Activated naive CD4-positive, alpha-beta T cell treated with anti-CD3 and anti-CD28 coated beads, Interleukin-2, amount 50 U/mL, for 24 hours (primary cell): ENCODE measurements around the gene TMPRSS4.
A peak's percentile ranks its signal among the peaks of the same experiment; 100 is the strongest.

Source experiments
- H3K27ac Mint-ChIP-seq: one replicate; pipeline ENCODE4 v1.8.0; 2021; ENCODE audit warnings: mild to moderate bottlenecking, mixed read lengths
- H3K27me3 Mint-ChIP-seq: one replicate; pipeline ENCODE4 v1.8.0; 2021; ENCODE audit warnings: mixed read lengths
- H3K36me3 Mint-ChIP-seq: one replicate; pipeline ENCODE4 v1.8.0; 2021; ENCODE audit warnings: mixed read lengths
- H3K4me1 Mint-ChIP-seq: one replicate; pipeline ENCODE4 v1.8.0; 2021; ENCODE audit warnings: mixed read lengths
- H3K4me3 Mint-ChIP-seq: one replicate; pipeline ENCODE4 v1.8.0; 2021; ENCODE audit warnings: mild to moderate bottlenecking, mixed read lengths
- H3K9me3 Mint-ChIP-seq: one replicate; pipeline ENCODE4 v1.8.0; 2021; ENCODE audit warnings: mixed read lengths

Gene TMPRSS4

GRCh38 chr11:118076754-118077281 is at the start of gene TMPRSS4:
TMPRSS4 (plus strand) TSS chr11:118077078; CDS start chr11:118077303, 225 bp downstream.
- no peak within 1 kb of the TSS for H3K4me3 Mint-ChIP-seq
- H3K27ac Mint-ChIP-seq, result no peak within 1 kb of the TSS
- no peaks in the 10 kb centered on the region for H3K4me1 Mint-ChIP-seq
- no peaks in the 10 kb centered on the region for H3K9me3 Mint-ChIP-seq
- H3K27me3 Mint-ChIP-seq, result no peaks in the 10 kb centered on the region
- H3K36me3 Mint-ChIP-seq, result no peaks in the 10 kb centered on the region

GRCh38 chr11:118027694-118028093 is 49.2 kb upstream of the TMPRSS4 start:
- H3K4me3 Mint-ChIP-seq, result no peak overlapping the region
- no peak overlapping the region for H3K27ac Mint-ChIP-seq
- peaks cover 16% of the 10 kb centered on the region for H3K4me1 Mint-ChIP-seq

GRCh38 chr11:118028626-118029025 is 48.3 kb upstream of the TMPRSS4 start:
- H3K9me3 Mint-ChIP-seq, result no peaks in the 10 kb centered on the region
- no peak overlapping the region for H3K27ac Mint-ChIP-seq
- H3K36me3 Mint-ChIP-seq, result no peaks in the 10 kb centered on the region
- H3K4me3 Mint-ChIP-seq, result no peak overlapping the region
- H3K4me1 Mint-ChIP-seq, result peaks cover 16% of the 10 kb centered on the region
- no peaks in the 10 kb centered on the region for H3K27me3 Mint-ChIP-seq

More at GRCh38 chr11:118027694-118028093, 49.2 kb upstream of the TMPRSS4 start:
- Mint-ChIP-seq H3K27me3 (no peaks in the 10 kb centered on the region), H3K9me3 (no peaks in the 10 kb centered on the region), H3K36me3 (no peaks in the 10 kb centered on the region)

- Mint-ChIP-seq H3K27ac (no peak overlapping the region), H3K36me3 (no peaks in the 10 kb centered on the region), H3K4me3 (no peak overlapping the region), H3K4me1 (peaks cover 18% of the 10 kb centered on the region), H3K27me3 (no peaks in the 10 kb centered on the region), H3K9me3 (no peaks in the 10 kb centered on the region)
These were observed 43.4 kb upstream of the TMPRSS4 start for GRCh38 chr11:118033443-118033842.

GRCh38 chr11:118042141-118042540 is 34.7 kb upstream of the TMPRSS4 start:
- no peaks in the 10 kb centered on the region for H3K36me3 Mint-ChIP-seq
- H3K27ac Mint-ChIP-seq, result peak overlapping the region; percentile 76
- H3K9me3 Mint-ChIP-seq, result no peaks in the 10 kb centered on the region
- peaks cover 68% of the 10 kb centered on the region for H3K4me1 Mint-ChIP-seq
- no peaks in the 10 kb centered on the region for H3K27me3 Mint-ChIP-seq
- peak overlapping the region; percentile 30 for H3K4me3 Mint-ChIP-seq

- Mint-ChIP-seq H3K9me3 (no peaks in the 10 kb centered on the region), H3K36me3 (no peaks in the 10 kb centered on the region), H3K4me3 (peak overlapping the region; percentile 2)
These were observed 34.1 kb upstream of the TMPRSS4 start for GRCh38 chr11:118042796-118043195.

GRCh38 chr11:118045191-118045590 is 31.7 kb upstream of the TMPRSS4 start:
- no peaks in the 10 kb centered on the region for H3K27me3 Mint-ChIP-seq
- peak overlapping the region; percentile 90 for H3K27ac Mint-ChIP-seq
- H3K4me1 Mint-ChIP-seq, result peaks cover 79% of the 10 kb centered on the region
- H3K4me3 Mint-ChIP-seq, result no peak overlapping the region
- H3K9me3 Mint-ChIP-seq, result no peaks in the 10 kb centered on the region
- no peaks in the 10 kb centered on the region for H3K36me3 Mint-ChIP-seq

More at GRCh38 chr11:118042796-118043195, 34.1 kb upstream of the TMPRSS4 start:
- Mint-ChIP-seq H3K27ac (peak overlapping the region; percentile 76), H3K27me3 (no peaks in the 10 kb centered on the region), H3K4me1 (peaks cover 71% of the 10 kb centered on the region)

GRCh38 chr11:118046051-118046963 is 30.6 kb upstream of the TMPRSS4 start:
- H3K27me3 Mint-ChIP-seq, result no peaks in the 10 kb centered on the region
- no peaks in the 10 kb centered on the region for H3K9me3 Mint-ChIP-seq
- peaks cover 86% of the 10 kb centered on the region for H3K4me1 Mint-ChIP-seq
- H3K27ac Mint-ChIP-seq, result peak overlapping the region; percentile 90
- no peaks in the 10 kb centered on the region for H3K36me3 Mint-ChIP-seq
- peak overlapping the region; percentile 34 for H3K4me3 Mint-ChIP-seq

GRCh38 chr11:118046964-118047700 is 29.7 kb upstream of the TMPRSS4 start:
- Mint-ChIP-seq H3K36me3 (no peaks in the 10 kb centered on the region), H3K4me1 (peaks cover 90% of the 10 kb centered on the region), H3K4me3 (no peak overlapping the region), H3K27ac (peak overlapping the region; percentile 90), H3K27me3 (no peaks in the 10 kb centered on the region), H3K9me3 (no peaks in the 10 kb centered on the region)

GRCh38 chr11:118047749-118048148 is 29.1 kb upstream of the TMPRSS4 start:
- H3K36me3 Mint-ChIP-seq, result no peaks in the 10 kb centered on the region
- H3K4me3 Mint-ChIP-seq, result no peak overlapping the region
- no peaks in the 10 kb centered on the region for H3K9me3 Mint-ChIP-seq
- no peaks in the 10 kb centered on the region for H3K27me3 Mint-ChIP-seq
- H3K27ac Mint-ChIP-seq, result peak overlapping the region; percentile 30
- H3K4me1 Mint-ChIP-seq, result peaks cover 90% of the 10 kb centered on the region

GRCh38 chr11:118048472-118049370 is 28.2 kb upstream of the TMPRSS4 start:
- H3K27me3 Mint-ChIP-seq, result no peaks in the 10 kb centered on the region
- H3K4me1 Mint-ChIP-seq, result peaks cover 86% of the 10 kb centered on the region
- no peaks in the 10 kb centered on the region for H3K36me3 Mint-ChIP-seq
- H3K9me3 Mint-ChIP-seq, result no peaks in the 10 kb centered on the region
- H3K4me3 Mint-ChIP-seq, result no peak overlapping the region
- no peak overlapping the region for H3K27ac Mint-ChIP-seq

- no peaks in the 10 kb centered on the region for H3K36me3 Mint-ChIP-seq
- H3K4me3 Mint-ChIP-seq, result peak overlapping the region; percentile 58
- no peaks in the 10 kb centered on the region for H3K9me3 Mint-ChIP-seq
- no peaks in the 10 kb centered on the region for H3K27me3 Mint-ChIP-seq
- peak overlapping the region; percentile 59 for H3K27ac Mint-ChIP-seq
- peaks cover 77% of the 10 kb centered on the region for H3K4me1 Mint-ChIP-seq
These were observed 27.1 kb upstream of the TMPRSS4 start for GRCh38 chr11:118049771-118050170.

- Mint-ChIP-seq H3K4me3 (peak overlapping the region; percentile 58), H3K9me3 (no peaks in the 10 kb centered on the region), H3K4me1 (peaks cover 71% of the 10 kb centered on the region), H3K36me3 (no peaks in the 10 kb centered on the region), H3K27ac (peak overlapping the region; percentile 59), H3K27me3 (no peaks in the 10 kb centered on the region)
These were observed 26.5 kb upstream of the TMPRSS4 start for GRCh38 chr11:118050208-118050891.

- no peaks in the 10 kb centered on the region for H3K9me3 Mint-ChIP-seq
- H3K4me3 Mint-ChIP-seq, result peak overlapping the region; percentile 75
- H3K36me3 Mint-ChIP-seq, result no peaks in the 10 kb centered on the region
- H3K27ac Mint-ChIP-seq, result peak overlapping the region; percentile 96
- H3K4me1 Mint-ChIP-seq, result peaks cover 63% of the 10 kb centered on the region
- H3K27me3 Mint-ChIP-seq, result no peaks in the 10 kb centered on the region
These were observed 25.7 kb upstream of the TMPRSS4 start for GRCh38 chr11:118051136-118051610.
